ENCODE data around the gene RERE. TPM values are rescaled to one million over a fixed set of nuclear protein-coding genes. Genes with fewer than 3 reads are reported as not detected.

Gene RERE
- total RNA-seq, 2 donors from 2014 or later = 74.5 to 128 TPM

- DNase-seq = no peak
- Histone ChIP-seq H3K27me3 (no peaks in the 10 kb centered on the region), H3K4me3 (no peak overlapping the region), H3K27ac (peak overlapping the region in 1 of 4 donors; percentile 33), H3K4me1 (peaks cover 5% of the 10 kb centered on the region), H3K9me3 (no peaks in the 10 kb centered on the region), H3K36me3 (replicated peaks in 1 of 2; ENCODE audit: insufficient read depth in 1 of 2, low read depth in 2 of 2) (peaks cover 33 to 42% of the 10 kb centered on the region in 2 donors)
- intact Hi-C loops (cut with DNase I) = no loop called here
- 80 to 89% methylated on average over 8 of the region's 8 CpGs for WGBS, 2 donors
- no peak for TF ChIP-seq POLR2A (IDR thresholded peaks at IDR 0.05)
- TF ChIP-seq, protein P1, sequence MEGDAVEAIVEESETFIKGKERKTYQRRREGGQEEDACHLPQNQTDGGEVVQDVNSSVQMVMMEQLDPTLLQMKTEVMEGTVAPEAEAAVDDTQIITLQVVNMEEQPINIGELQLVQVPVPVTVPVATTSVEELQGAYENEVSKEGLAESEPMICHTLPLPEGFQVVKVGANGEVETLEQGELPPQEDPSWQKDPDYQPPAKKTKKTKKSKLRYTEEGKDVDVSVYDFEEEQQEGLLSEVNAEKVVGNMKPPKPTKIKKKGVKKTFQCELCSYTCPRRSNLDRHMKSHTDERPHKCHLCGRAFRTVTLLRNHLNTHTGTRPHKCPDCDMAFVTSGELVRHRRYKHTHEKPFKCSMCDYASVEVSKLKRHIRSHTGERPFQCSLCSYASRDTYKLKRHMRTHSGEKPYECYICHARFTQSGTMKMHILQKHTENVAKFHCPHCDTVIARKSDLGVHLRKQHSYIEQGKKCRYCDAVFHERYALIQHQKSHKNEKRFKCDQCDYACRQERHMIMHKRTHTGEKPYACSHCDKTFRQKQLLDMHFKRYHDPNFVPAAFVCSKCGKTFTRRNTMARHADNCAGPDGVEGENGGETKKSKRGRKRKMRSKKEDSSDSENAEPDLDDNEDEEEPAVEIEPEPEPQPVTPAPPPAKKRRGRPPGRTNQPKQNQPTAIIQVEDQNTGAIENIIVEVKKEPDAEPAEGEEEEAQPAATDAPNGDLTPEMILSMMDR (IDR thresholded peaks at IDR 0.05) = no peak
- no peak for ATAC-seq
Observed at GRCh38 chr1:8354038-8354437, 463.4 kb downstream of the RERE start.

- Histone ChIP-seq H3K27me3 (no peaks in the 10 kb centered on the region), H3K4me1 (peaks cover 5% of the 10 kb centered on the region), H3K9me3 (no peaks in the 10 kb centered on the region), H3K36me3 (replicated peaks in 1 of 2; ENCODE audit: insufficient read depth in 1 of 2, low read depth in 2 of 2) (peaks cover 23 to 33% of the 10 kb centered on the region in 2 donors), H3K27ac (peak overlapping the region in 2 of 4 donors; percentile 30 to 33), H3K4me3 (no peak overlapping the region)
- DNase-seq (no peak), ATAC-seq (no peak)
- no peak for TF ChIP-seq POLR2A (IDR thresholded peaks at IDR 0.05)
- 76 to 81% methylated on average over 20 to 21 of the region's 21 CpGs for WGBS, 2 donors
- intact Hi-C loops (cut with DNase I) = no loop called here
Observed at GRCh38 chr1:8352886-8353785, 464.3 kb downstream of the RERE start.

DNA sequence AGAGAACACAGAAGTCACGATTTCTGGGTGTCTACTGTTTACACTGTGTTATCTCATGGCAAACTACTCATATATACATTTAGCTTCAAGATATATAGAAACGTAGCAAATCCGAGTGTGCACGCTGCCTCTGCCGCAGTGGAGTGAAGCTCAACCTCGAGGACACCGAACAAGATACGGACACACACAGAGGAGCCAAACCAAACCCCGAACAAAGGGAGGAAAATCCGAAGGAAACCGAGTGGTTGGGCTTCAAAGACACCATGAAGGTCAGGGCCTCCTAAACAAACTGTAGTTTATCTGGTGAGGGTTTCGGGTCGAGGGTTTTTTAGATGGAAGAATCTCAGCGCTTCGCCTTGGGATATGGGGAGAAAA, 465.0 kb downstream of the RERE start:
- intact Hi-C loops (cut with DNase I) = no loop called here
- H3K4me3 ChIP-seq = no peak overlapping the region
- ATAC-seq (no peak), DNase-seq (no peak)
- H3K9me3 ChIP-seq = no peaks in the 10 kb centered on the region
- H3K36me3 ChIP-seq (replicated peaks in 1 of 2; ENCODE audit: insufficient read depth in 1 of 2, low read depth in 2 of 2) = peaks cover 17 to 27% of the 10 kb centered on the region in 2 donors
- H3K4me1 ChIP-seq = peaks cover 5% of the 10 kb centered on the region
- peak overlapping the region in 2 of 4 donors; percentile 30 to 33 for H3K27ac ChIP-seq
- WGBS, 2 donors = 52 to 56% methylated on average over 15 of the region's 15 CpGs
- TF ChIP-seq, protein P1 (IDR thresholded peaks at IDR 0.05) = no peak
- no peak for TF ChIP-seq POLR2A (IDR thresholded peaks at IDR 0.05)
- no peaks in the 10 kb centered on the region for H3K27me3 ChIP-seq

GRCh38 chr1:8351693-8352470, 465.6 kb downstream of the RERE start:
- Histone ChIP-seq H3K4me1 (peaks cover 5% of the 10 kb centered on the region), H3K36me3 (replicated peaks in 1 of 2; ENCODE audit: insufficient read depth in 1 of 2, low read depth in 2 of 2) (peaks cover 16 to 25% of the 10 kb centered on the region in 2 donors), H3K27ac (no peak overlapping the region), H3K27me3 (no peaks in the 10 kb centered on the region), H3K4me3 (no peak overlapping the region), H3K9me3 (no peaks in the 10 kb centered on the region)
- DNase-seq (peak in 1 of 4 donors; percentile 45), ATAC-seq (no peak)
- 70 to 78% methylated on average over 10 to 13 of the region's 13 CpGs for WGBS, 2 donors
- TF ChIP-seq, protein P1 (IDR thresholded peaks at IDR 0.05) = peak; percentile 40 to 53 (median 51)
- no peak for TF ChIP-seq POLR2A (IDR thresholded peaks at IDR 0.05)
- intact Hi-C loops (cut with DNase I) = no loop called here

Data from body of pancreas (tissue), 4 donors.